ENCODE data around the gene LOXHD1.

The LOXHD1 gene

DNA sequence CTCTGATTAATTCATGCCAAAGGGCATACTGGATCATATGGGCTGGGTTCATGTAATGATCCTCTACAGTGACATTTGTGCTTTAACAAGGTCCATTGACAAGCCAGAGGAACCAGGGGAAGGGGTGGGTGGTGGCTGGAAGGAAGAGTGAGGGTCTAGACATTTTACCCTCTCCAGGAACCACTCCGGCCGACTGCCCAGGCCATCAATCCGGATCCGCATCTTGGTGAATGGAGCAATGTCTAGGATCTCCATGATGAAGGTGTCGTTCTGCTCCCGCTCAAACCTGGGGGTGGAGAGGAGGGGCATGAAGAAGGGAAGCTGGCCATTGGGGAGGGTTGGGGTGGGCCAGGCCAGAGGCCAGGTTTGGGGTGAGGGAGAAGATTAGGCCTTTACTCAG lies 147.5 kb downstream of the LOXHD1 start:
- no peak for TF ChIP-seq CTCF (IDR thresholded peaks at IDR 0.05; ENCODE audit: extremely low read depth, missing control alignments)
- no peak for DNase-seq (ENCODE audit: low spot score)

DNA sequence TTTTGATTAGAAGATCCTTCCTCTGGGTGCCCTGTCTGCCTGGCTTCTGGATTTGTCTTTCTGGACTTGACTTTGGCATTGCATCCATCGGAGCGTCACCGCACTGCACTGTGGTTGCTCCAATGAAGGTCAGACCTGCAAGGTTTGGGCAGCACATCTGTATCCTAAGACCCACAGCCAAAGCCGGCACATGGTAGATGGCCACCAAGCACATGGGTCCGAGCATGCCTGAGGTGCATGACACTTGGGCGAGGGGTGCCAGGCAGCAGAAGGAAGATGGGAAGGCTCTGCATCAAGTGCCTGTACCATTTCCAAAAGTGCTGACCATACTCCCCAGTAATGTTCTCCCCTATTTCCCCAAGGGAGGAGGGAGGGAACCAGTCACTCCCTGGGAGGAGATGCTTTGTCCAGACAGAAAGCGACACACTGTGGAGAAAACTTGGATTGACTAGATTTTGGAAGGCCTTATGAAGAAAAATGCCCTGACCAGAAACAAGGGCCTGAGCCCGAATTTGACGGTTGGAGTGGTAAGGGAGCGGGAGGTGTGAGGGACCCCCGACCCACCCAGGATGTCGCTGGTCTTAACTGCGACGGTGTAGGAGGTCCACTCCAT lies 149.9 kb downstream of the LOXHD1 start:
- DNase-seq (ENCODE audit: low spot score) = no peak
- no peak for TF ChIP-seq CTCF (IDR thresholded peaks at IDR 0.05; ENCODE audit: extremely low read depth, missing control alignments)

DNA sequence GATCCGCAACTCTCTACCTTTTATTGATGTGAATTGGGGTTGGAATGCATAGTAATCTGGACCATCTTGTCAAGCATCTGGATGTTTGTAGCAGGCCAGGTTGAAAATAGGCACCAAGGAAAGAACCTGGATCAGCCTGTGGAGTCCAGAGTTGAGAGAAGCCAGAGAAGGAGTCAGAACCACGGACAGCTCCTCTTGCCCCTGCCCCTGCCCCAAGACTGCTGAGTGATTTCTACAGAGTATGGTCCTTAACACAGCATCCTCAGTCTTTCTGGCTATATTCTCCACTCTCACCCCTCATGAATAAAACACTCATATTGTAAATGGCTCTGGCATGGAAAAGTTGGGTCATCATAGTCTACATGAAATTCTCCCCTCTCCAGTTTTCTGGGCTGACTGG lies 154.6 kb downstream of the LOXHD1 start:
- no peak for TF ChIP-seq CTCF (IDR thresholded peaks at IDR 0.05; ENCODE audit: extremely low read depth, missing control alignments)
- no peak for DNase-seq (ENCODE audit: low spot score)

- no peak for TF ChIP-seq CTCF (IDR thresholded peaks at IDR 0.05; ENCODE audit: extremely low read depth, missing control alignments)
- no peak for DNase-seq (ENCODE audit: low spot score)
Measured at GRCh38 chr18:46497129-46497528, 159.9 kb downstream of the LOXHD1 start.

DNA sequence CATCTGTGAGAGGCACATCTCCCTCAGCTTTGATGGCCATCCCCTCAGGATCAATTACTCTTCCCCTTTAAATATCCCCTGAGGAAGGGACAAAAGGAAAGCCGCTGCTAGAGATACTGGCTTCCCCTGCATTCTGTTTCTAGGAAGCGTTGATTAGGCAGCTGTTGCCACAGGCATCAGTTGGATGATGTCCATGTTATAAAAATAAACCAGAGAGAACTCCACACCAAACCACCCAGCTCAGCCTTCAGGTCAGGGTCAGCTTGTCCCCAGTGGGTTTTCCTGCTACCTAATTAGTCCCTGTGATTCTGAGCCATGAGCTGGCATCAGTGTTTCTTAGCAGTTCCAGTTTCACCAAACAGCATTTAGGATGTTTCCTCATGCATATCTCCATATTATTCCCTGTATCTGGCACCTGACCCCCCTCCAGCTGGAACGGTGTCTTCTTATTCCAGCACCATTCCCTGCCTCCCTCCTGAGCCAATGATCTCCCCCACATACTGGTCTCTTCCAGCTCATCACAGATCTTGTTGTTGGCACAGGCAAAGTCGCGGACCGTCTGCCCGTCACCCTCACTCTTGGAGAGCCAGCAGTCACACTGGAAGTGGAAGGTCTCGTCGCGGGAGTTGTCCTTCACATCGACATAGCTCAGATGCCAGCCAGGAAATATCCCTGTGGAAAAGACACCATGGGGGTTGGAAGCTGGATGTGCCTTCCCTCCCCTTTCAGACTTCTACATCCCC lies 168.4 kb downstream of the LOXHD1 start:
- DNase-seq (ENCODE audit: low spot score) = no peak
- TF ChIP-seq CTCF (IDR thresholded peaks at IDR 0.05; ENCODE audit: extremely low read depth, missing control alignments) = no peak

GRCh38 chr18:46485675-46486194 lies 171.3 kb downstream of the LOXHD1 start:
- no peak for DNase-seq (ENCODE audit: low spot score)

More at GRCh38 chr18:46485675-46486194, 171.3 kb downstream of the LOXHD1 start:
- TF ChIP-seq CTCF (IDR thresholded peaks at IDR 0.05; ENCODE audit: extremely low read depth, missing control alignments) = no peak

Measured in GM20000 (cell line).